Upper lobe of right lung (tissue), 1 donor: ENCODE data around the gene CACNA1B. TPM values are rescaled to one million over a fixed set of nuclear protein-coding genes. Genes with fewer than 3 reads are reported as not detected.

Source experiments
- ATAC-seq: fragments of 200-7000 bp; cut with Tn5 transposase; one replicate; pipeline ENCODE4 v1.9.1; 2020; ENCODE audit warnings: mild to moderate bottlenecking, moderate library complexity
- DNase-seq: peaks from one replicate; pipeline ENCODE4 v3.0.0-alpha.2; 2020
- H3K27ac ChIP-seq: fragments of 200-600 bp; one replicate; pipeline ENCODE4 v1.8.0; 2022
- H3K27me3 ChIP-seq: fragments of 200-600 bp; one replicate; pipeline ENCODE4 v1.8.0; 2022; ENCODE audit warnings: mild to moderate bottlenecking
- H3K36me3 ChIP-seq: fragments of 200-600 bp; one replicate; pipeline ENCODE4 v1.8.0; 2022
- H3K4me1 ChIP-seq: fragments of 200-600 bp; one replicate; pipeline ENCODE4 v1.8.0; 2022
- H3K4me3 ChIP-seq: fragments of 200-600 bp; one replicate; pipeline ENCODE4 v1.8.0; 2022; ENCODE audit warnings: mild to moderate bottlenecking
- H3K9me3 ChIP-seq: fragments of 200-600 bp; one replicate; pipeline ENCODE4 v1.8.0; 2022
- CTCF ChIP-seq: fragments of 200-600 bp; IDR thresholded peaks from one replicate; pipeline ENCODE4 v1.8.0; 2022; ENCODE audit warnings: antibody characterized with exemption
- intact Hi-C: fragments of 100-400 bp; cut with DNase I; formaldehyde crosslinking; loops from one replicate; pipeline ENCODE4 v1.11.0; 2022
- total RNA-seq: library from RNA; stranded (reverse); fragmentation: NEBNext Ultra II Directional; extraction: Animal tissue kit (Norgen Biotek cat#: 25700); gene quantifications from one replicate; pipeline ENCODE4 v1.2.1, GENCODE V29; 2021
- donor health status: DM: no; HTN: yes; CAD: no; lungs with severe emphysema.

The CACNA1B gene
- total RNA-seq, 1 donor from 2014 or later, result 0.29 TPM

- Histone ChIP-seq H3K27me3 (no peaks in the 10 kb centered on the region), H3K36me3 (no peaks in the 10 kb centered on the region), H3K4me3 (no peak overlapping the region), H3K4me1 (no peaks in the 10 kb centered on the region), H3K27ac (no peak overlapping the region), H3K9me3 (no peaks in the 10 kb centered on the region)
- intact Hi-C loops, result no loop called here
- peak; percentile 29 for DNase-seq
- ATAC-seq, result no peak
- no peak for TF ChIP-seq CTCF
Observed at GRCh38 chr9:137970098-137970497, 92.5 kb downstream of the CACNA1B start.

GRCh38 chr9:137970686-137971476 is 93.3 kb downstream of the CACNA1B start:
- Histone ChIP-seq H3K4me3 (no peak overlapping the region), H3K9me3 (no peaks in the 10 kb centered on the region), H3K36me3 (no peaks in the 10 kb centered on the region), H3K4me1 (no peaks in the 10 kb centered on the region), H3K27ac (no peak overlapping the region), H3K27me3 (no peaks in the 10 kb centered on the region)
- intact Hi-C loops, result no loop called here
- no peak for TF ChIP-seq CTCF
- DNase-seq, result peak; percentile 50
- no peak for ATAC-seq

GRCh38 chr9:137971477-137972138 is 94.0 kb downstream of the CACNA1B start:
- no peak overlapping the region for H3K27ac ChIP-seq
- no peaks in the 10 kb centered on the region for H3K27me3 ChIP-seq
- intact Hi-C loops, result no loop called here
- peak; percentile 32 for DNase-seq
- H3K9me3 ChIP-seq, result no peaks in the 10 kb centered on the region
- H3K4me3 ChIP-seq, result no peak overlapping the region
- TF ChIP-seq CTCF, result no peak
- no peak for ATAC-seq
- no peaks in the 10 kb centered on the region for H3K4me1 ChIP-seq
- H3K36me3 ChIP-seq, result no peaks in the 10 kb centered on the region

GRCh38 chr9:137972355-137972987 is 94.9 kb downstream of the CACNA1B start:
- Histone ChIP-seq H3K4me3 (no peak overlapping the region), H3K27me3 (no peaks in the 10 kb centered on the region), H3K4me1 (no peaks in the 10 kb centered on the region), H3K27ac (no peak overlapping the region), H3K36me3 (no peaks in the 10 kb centered on the region), H3K9me3 (no peaks in the 10 kb centered on the region)
- TF ChIP-seq CTCF, result no peak
- peak; percentile 40 for DNase-seq
- intact Hi-C loops, result no loop called here
- ATAC-seq, result no peak

GRCh38 chr9:137972988-137973470 is 95.4 kb downstream of the CACNA1B start:
- no peak overlapping the region for H3K27ac ChIP-seq
- intact Hi-C loops, result no loop called here
- no peaks in the 10 kb centered on the region for H3K27me3 ChIP-seq
- H3K9me3 ChIP-seq, result no peaks in the 10 kb centered on the region
- no peak overlapping the region for H3K4me3 ChIP-seq
- H3K4me1 ChIP-seq, result no peaks in the 10 kb centered on the region
- H3K36me3 ChIP-seq, result no peaks in the 10 kb centered on the region
- ATAC-seq (no peak), DNase-seq (peak; percentile 57)
- TF ChIP-seq CTCF, result no peak
